GM10266 (cell line): Measurements from ENCODE around the gene CDHR5.

ENCODE experiments used
- DNase-seq: peaks from one replicate; pipeline ENCODE4 v3.0.0; 2012; ENCODE audit errors: extremely low spot score
- CTCF ChIP-seq: IDR thresholded peaks from 2 replicates; pipeline ENCODE4 v1.5.1; 2012; ENCODE audit warnings: mild to moderate bottlenecking, low read depth; ENCODE audit not compliant: control insufficient read depth, insufficient read depth; ENCODE audit errors: missing control alignments

CDHR5 gene

GRCh38 chr11:606245-606644 is 18.5 kb downstream of the CDHR5 start:
- DNase-seq: no peak

GRCh38 chr11:605286-606129 is 19.2 kb downstream of the CDHR5 start:
- no peak for TF ChIP-seq CTCF
- no peak for DNase-seq

More at GRCh38 chr11:606245-606644, 18.5 kb downstream of the CDHR5 start:
- no peak for TF ChIP-seq CTCF

DNA sequence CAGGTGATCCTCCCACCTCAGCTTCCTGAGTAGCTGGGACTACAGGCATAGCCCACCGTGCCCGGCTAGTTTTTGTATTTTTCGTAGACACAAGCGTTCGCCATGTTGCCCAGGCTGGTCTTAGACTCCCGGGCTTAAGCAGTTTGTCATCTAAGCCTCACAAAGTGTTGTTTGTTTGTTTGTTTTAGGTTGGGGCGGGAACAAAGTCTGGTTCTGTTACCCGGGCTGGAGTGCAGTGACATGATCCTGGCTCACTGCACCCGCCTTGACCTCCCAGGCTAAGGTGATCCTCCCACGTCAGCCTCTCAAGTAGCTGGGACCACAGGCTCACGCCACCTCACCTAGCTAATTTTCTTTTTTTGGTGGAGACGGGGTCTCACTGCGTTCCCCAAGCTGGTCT is 21.6 kb downstream of the CDHR5 start:
- no peak for DNase-seq
- TF ChIP-seq CTCF: no peak

GRCh38 chr11:601573-602245 is 23.0 kb downstream of the CDHR5 start:
- no peak for DNase-seq
- TF ChIP-seq CTCF: no peak

DNA sequence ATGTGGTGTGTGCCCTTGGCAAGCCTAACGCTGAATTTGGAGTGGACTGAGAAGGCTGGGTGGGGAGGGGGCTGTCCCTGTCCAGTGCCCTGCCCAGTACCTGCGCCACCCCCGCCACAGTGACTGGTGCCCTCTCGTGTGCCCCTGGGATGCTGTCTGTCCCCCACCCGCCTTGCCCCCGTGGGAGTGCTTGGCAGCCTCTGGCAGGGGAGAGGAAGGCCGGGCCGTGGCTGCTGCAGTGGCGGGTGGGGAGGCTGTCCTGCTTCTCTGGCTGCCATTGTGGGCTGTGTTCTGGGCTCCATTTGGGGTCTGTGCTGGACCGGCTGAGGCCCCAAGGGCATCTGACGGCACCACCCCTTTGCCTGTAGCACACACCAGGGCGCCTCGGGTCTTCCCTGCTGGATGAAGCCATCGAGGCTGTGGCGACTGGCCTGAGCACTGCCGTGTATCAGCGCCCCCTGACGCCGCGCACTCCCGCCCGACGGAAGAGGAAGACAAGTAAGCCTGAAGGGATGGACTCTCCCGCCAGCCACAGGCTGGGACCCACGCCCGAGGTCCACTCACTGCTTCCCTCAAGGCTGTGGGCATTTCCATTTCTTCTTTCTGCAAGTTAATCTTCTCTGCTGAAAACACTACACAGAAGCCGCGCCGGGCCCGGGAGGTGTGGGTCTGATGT is 26.6 kb downstream of the CDHR5 start:
- no peak for TF ChIP-seq CTCF
- no peak for DNase-seq

DNA sequence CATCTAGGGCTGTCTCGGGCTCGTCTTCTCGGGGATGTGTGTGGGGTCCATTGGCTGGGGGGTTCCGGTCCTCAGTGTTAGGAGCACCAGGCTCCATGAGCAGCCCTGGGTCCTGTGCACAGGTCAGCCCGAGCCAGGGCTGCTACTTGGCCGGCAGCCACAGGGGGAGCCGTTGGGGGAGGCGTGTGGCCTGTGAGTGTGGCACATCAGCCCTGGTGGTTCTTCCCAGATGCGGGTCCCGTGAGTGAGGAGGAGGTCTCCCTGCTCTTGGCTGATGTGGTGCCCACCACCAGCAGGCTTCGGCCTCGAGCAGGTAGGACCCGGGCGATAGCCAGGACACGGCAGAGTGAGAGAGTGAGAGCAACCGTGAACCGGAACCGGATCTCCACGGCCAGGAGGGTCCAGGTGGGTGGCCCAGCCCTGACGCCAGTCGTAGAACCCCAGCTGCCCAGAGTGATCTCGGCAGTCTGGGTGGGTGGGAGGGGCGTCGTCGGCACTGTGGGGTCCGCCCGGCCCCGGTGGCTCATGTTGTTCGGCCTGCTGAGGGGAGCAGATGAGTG is 27.5 kb downstream of the CDHR5 start:
- peak; percentile 31 for TF ChIP-seq CTCF
- DNase-seq: no peak
